Neuronal stem cell (in vitro differentiated cells): ENCODE measurements around the gene NXNL2.
A peak's percentile ranks its signal among the peaks of the same experiment; 100 is the strongest.

Experiments
- DNase-seq: peaks from one replicate; pipeline ENCODE4 v3.0.0-alpha.2; 2013; ENCODE audit warnings: low spot score
- H2AFZ ChIP-seq: one replicate; pipeline ENCODE4 v1.6.1; 2013; ENCODE audit warnings: mild to moderate bottlenecking, low read length, inconsistent platforms
- H2AK5ac ChIP-seq: 2 replicates; pipeline ENCODE4 v1.6.1; 2013; ENCODE audit warnings: low read depth, mild to moderate bottlenecking, inconsistent platforms, low read length, moderate library complexity, mixed read lengths
- H2BK120ac ChIP-seq: 2 replicates; pipeline ENCODE4 v1.6.1; 2013; ENCODE audit warnings: low read depth, mild to moderate bottlenecking, inconsistent platforms, low read length, moderate library complexity, mixed read lengths
- H2BK12ac ChIP-seq: one replicate; pipeline ENCODE4 v1.6.1; 2013; ENCODE audit warnings: low read length, inconsistent platforms
- H2BK15ac ChIP-seq: 2 replicates; pipeline ENCODE4 v1.6.1; 2013; ENCODE audit warnings: mild to moderate bottlenecking, low read length, inconsistent platforms, mixed read lengths
- H2BK5ac ChIP-seq: one replicate; pipeline ENCODE4 v1.6.1; 2013; ENCODE audit warnings: inconsistent platforms, mild to moderate bottlenecking, low read length, moderate library complexity
- H3K14ac ChIP-seq: one replicate; pipeline ENCODE4 v1.6.1; 2013; ENCODE audit warnings: low read length, inconsistent platforms
- H3K18ac ChIP-seq: 2 replicates; pipeline ENCODE4 v1.6.1; 2013; ENCODE audit warnings: low read length, inconsistent platforms
- H3K23ac ChIP-seq: 2 replicates; pipeline ENCODE4 v1.6.1; 2013; ENCODE audit warnings: low read depth, mild to moderate bottlenecking, mixed read lengths, low read length, inconsistent platforms; ENCODE audit not compliant: poor library complexity
- H3K27ac ChIP-seq: replicated peaks from 3 replicates; pipeline ENCODE4 v1.5.1; 2013; ENCODE audit warnings: low read length, inconsistent platforms
- H3K27me3 ChIP-seq, 3 experiments: 2 replicates each; pipeline ENCODE4 v1.6.1; 2013; ENCODE audit warnings: low read length in 3 of 3, mild to moderate bottlenecking in 2 of 3, inconsistent platforms in 1 of 3, low read depth in 1 of 3, mixed read lengths in 1 of 3, moderate library complexity in 1 of 3; ENCODE audit not compliant: control insufficient read depth in 3 of 3, insufficient read depth in 3 of 3
- H3K36me3 ChIP-seq, 2 donors: replicated peaks in 1 of 2; 2 replicates each; pipeline ENCODE4 v1.6.1; 2013; ENCODE audit warnings: low read length in 2 of 2; ENCODE audit not compliant: control insufficient read depth in 2 of 2, insufficient read depth in 2 of 2
- H3K4ac ChIP-seq: 2 replicates; pipeline ENCODE4 v1.6.1; 2013; ENCODE audit warnings: inconsistent platforms, mild to moderate bottlenecking, low read length, moderate library complexity
- H3K4me1 ChIP-seq, 2 donors: 1 replicate in 1 of 2; 2 replicates in 1 of 2; pipeline ENCODE4 v1.6.1; 2013; ENCODE audit warnings: low read length in 2 of 2, low read depth in 1 of 2; ENCODE audit not compliant: control insufficient read depth in 2 of 2, insufficient read depth in 1 of 2
- H3K4me2 ChIP-seq: one replicate; pipeline ENCODE4 v1.6.1; 2013; ENCODE audit warnings: mild to moderate bottlenecking, low read length, inconsistent platforms; ENCODE audit not compliant: insufficient read depth, poor library complexity, severe bottlenecking
- H3K4me3 ChIP-seq, 2 donors: 2 replicates each; pipeline ENCODE4 v1.5.1; 2013; ENCODE audit warnings: low read length in 2 of 2, mild to moderate bottlenecking in 2 of 2, inconsistent platforms in 1 of 2, moderate library complexity in 1 of 2
- H3K79me1 ChIP-seq: one replicate; pipeline ENCODE4 v1.6.1; 2013; ENCODE audit warnings: low read depth, mild to moderate bottlenecking, inconsistent platforms, low read length, moderate library complexity
- H3K9ac ChIP-seq: one replicate; pipeline ENCODE4 v1.6.1; 2013; ENCODE audit warnings: mild to moderate bottlenecking, low read depth, low read length, inconsistent platforms; ENCODE audit not compliant: poor library complexity
- H3K9me3 ChIP-seq, 2 donors: replicated peaks in 1 of 2; 2 replicates each; pipeline versions ENCODE3 to v1.6.1; 2013; ENCODE audit warnings: low read length in 2 of 2, mild to moderate bottlenecking in 2 of 2, inconsistent platforms in 1 of 2, low read depth in 1 of 2, mixed read lengths in 1 of 2, moderate library complexity in 1 of 2; ENCODE audit not compliant: control insufficient read depth in 2 of 2, insufficient read depth in 1 of 2
- H4K8ac ChIP-seq: one replicate; pipeline ENCODE4 v1.6.1; 2013; ENCODE audit warnings: low read depth, mild to moderate bottlenecking, inconsistent platforms, low read length, moderate library complexity
- H4K91ac ChIP-seq: one replicate; pipeline ENCODE4 v1.6.1; 2013; ENCODE audit warnings: low read length, low read depth, mild to moderate bottlenecking, inconsistent platforms; ENCODE audit not compliant: poor library complexity
- WGBS, 2 donors: extraction: QIAGEN DNeasy Blood & Tissue Kit; methylation state at CpG; one replicate each; pipeline ENCODE4 v1.1.7; 2013; ENCODE audit warnings: missing lambda C conversion rate in 2 of 2, mixed read lengths in 1 of 2; ENCODE audit not compliant: insufficient read length in 2 of 2, insufficient replicate concordance in 1 of 2; ENCODE audit errors: extremely low coverage in 2 of 2; 5-methylcytosine and 5-hydroxymethylcytosine counted together

The NXNL2 gene

GRCh38 chr9:88555268-88555980 is 20.4 kb downstream of the NXNL2 start:
- H3K4me2 ChIP-seq: no peak overlapping the region
- H2AFZ ChIP-seq: peak overlapping the region; percentile 41
- no peak overlapping the region for H3K23ac ChIP-seq
- no peak overlapping the region for H2BK5ac ChIP-seq
- H3K9me3 ChIP-seq: peaks cover 0 to 1% of the 10 kb centered on the region in 2 donors
- H2AK5ac ChIP-seq: no peak overlapping the region
- H3K36me3 ChIP-seq: no peaks in the 10 kb centered on the region
- H3K27ac ChIP-seq: no peak overlapping the region
- no peaks in the 10 kb centered on the region for H3K79me1 ChIP-seq
- H4K8ac ChIP-seq: no peak overlapping the region
- peaks cover 0 to 2% (median 0%) of the 10 kb centered on the region in 3 experiments for H3K27me3 ChIP-seq
- no peak overlapping the region for H3K14ac ChIP-seq
- H2BK15ac ChIP-seq: no peak overlapping the region
- H3K18ac ChIP-seq: no peak overlapping the region
- no peak overlapping the region for H3K4ac ChIP-seq
- peak overlapping the region; percentile 38 for H4K91ac ChIP-seq
- no peak overlapping the region for H3K4me3 ChIP-seq
- H2BK12ac ChIP-seq: no peak overlapping the region
- DNase-seq: no peak
- H2BK120ac ChIP-seq: no peak overlapping the region
- H3K9ac ChIP-seq: no peak overlapping the region
- peaks cover 0 to 2% of the 10 kb centered on the region in 2 donors for H3K4me1 ChIP-seq
- no CpG with 5 or more reads among the region's 12 CpGs for WGBS, 2 donors

- H2AK5ac ChIP-seq: no peak overlapping the region
- no CpG with 5 or more reads among the region's 7 CpGs for WGBS, 2 donors
- no peak overlapping the region for H3K4me3 ChIP-seq
- H3K79me1 ChIP-seq: no peaks in the 10 kb centered on the region
- H4K91ac ChIP-seq: no peak overlapping the region
- no peak overlapping the region for H3K18ac ChIP-seq
- H3K27ac ChIP-seq: no peak overlapping the region
- no peak overlapping the region for H4K8ac ChIP-seq
- H2BK5ac ChIP-seq: no peak overlapping the region
- no peak overlapping the region for H3K14ac ChIP-seq
- H3K4me1 ChIP-seq: no peaks in the 10 kb centered on the region
- no peaks in the 10 kb centered on the region for H3K36me3 ChIP-seq
- peaks cover 0 to 1% of the 10 kb centered on the region in 2 donors for H3K9me3 ChIP-seq
- no peak for DNase-seq
- peaks cover 0 to 2% (median 0%) of the 10 kb centered on the region in 3 experiments for H3K27me3 ChIP-seq
- H2BK120ac ChIP-seq: no peak overlapping the region
- no peak overlapping the region for H2AFZ ChIP-seq
- no peak overlapping the region for H2BK12ac ChIP-seq
- no peak overlapping the region for H3K4ac ChIP-seq
- no peak overlapping the region for H3K23ac ChIP-seq
- no peak overlapping the region for H2BK15ac ChIP-seq
- no peak overlapping the region for H3K4me2 ChIP-seq
- no peak overlapping the region for H3K9ac ChIP-seq
These were observed 24.7 kb downstream of the NXNL2 start for GRCh38 chr9:88559661-88560060.

GRCh38 chr9:88567870-88568269 is 32.9 kb downstream of the NXNL2 start:
- H2BK12ac ChIP-seq: no peak overlapping the region
- no CpG with 5 or more reads among the region's 3 CpGs for WGBS, 2 donors
- H3K4me3 ChIP-seq: no peak overlapping the region
- H2AFZ ChIP-seq: no peak overlapping the region
- no peak overlapping the region for H4K91ac ChIP-seq
- H3K36me3 ChIP-seq: no peaks in the 10 kb centered on the region
- H2BK5ac ChIP-seq: no peak overlapping the region
- H2AK5ac ChIP-seq: no peak overlapping the region
- no peaks in the 10 kb centered on the region for H3K9me3 ChIP-seq
- no peak overlapping the region for H3K23ac ChIP-seq
- H2BK15ac ChIP-seq: no peak overlapping the region
- H2BK120ac ChIP-seq: no peak overlapping the region
- no peak overlapping the region for H3K9ac ChIP-seq
- H4K8ac ChIP-seq: no peak overlapping the region
- no peaks in the 10 kb centered on the region for H3K79me1 ChIP-seq
- no peak overlapping the region for H3K27ac ChIP-seq
- no peak overlapping the region for H3K4ac ChIP-seq
- no peaks in the 10 kb centered on the region for H3K4me1 ChIP-seq
- no peak overlapping the region for H3K4me2 ChIP-seq
- no peak overlapping the region for H3K14ac ChIP-seq
- no peak overlapping the region for H3K18ac ChIP-seq
- no peak for DNase-seq
- no peaks in the 10 kb centered on the region for H3K27me3 ChIP-seq

GRCh38 chr9:88571419-88571818 is 36.4 kb downstream of the NXNL2 start:
- Histone ChIP-seq H2BK120ac (no peak overlapping the region), H3K4me3 (no peak overlapping the region), H3K36me3 (no peaks in the 10 kb centered on the region), H4K91ac (no peak overlapping the region), H2BK5ac (no peak overlapping the region), H3K4me1 (peaks cover 3% of the 10 kb centered on the region in 2 donors), H3K14ac (no peak overlapping the region), H2BK12ac (no peak overlapping the region), H3K27ac (no peak overlapping the region), H2BK15ac (no peak overlapping the region), H2AFZ (no peak overlapping the region), H3K79me1 (no peaks in the 10 kb centered on the region), H3K9me3 (no peaks in the 10 kb centered on the region), H2AK5ac (no peak overlapping the region), H4K8ac (no peak overlapping the region), H3K27me3 (no peaks in the 10 kb centered on the region), H3K18ac (no peak overlapping the region), H3K4ac (no peak overlapping the region), H3K9ac (no peak overlapping the region), H3K4me2 (no peak overlapping the region), H3K23ac (no peak overlapping the region)
- WGBS, 2 donors: no CpG with 5 or more reads among the region's 5 CpGs
- DNase-seq: no peak
